ENCODE results near the gene FAM13B. TPM values are rescaled to one million over a fixed set of nuclear protein-coding genes. Genes with fewer than 3 reads are reported as not detected.
A peak's percentile ranks its signal among the peaks of the same experiment; 100 is the strongest.

The FAM13B gene
- total and polyA plus RNA-seq, 2 of the 8 experiments (the other 6 are each of a cell fraction or from before 2014, with no cell fraction given) = 6.4 to 17.0 TPM

DNA sequence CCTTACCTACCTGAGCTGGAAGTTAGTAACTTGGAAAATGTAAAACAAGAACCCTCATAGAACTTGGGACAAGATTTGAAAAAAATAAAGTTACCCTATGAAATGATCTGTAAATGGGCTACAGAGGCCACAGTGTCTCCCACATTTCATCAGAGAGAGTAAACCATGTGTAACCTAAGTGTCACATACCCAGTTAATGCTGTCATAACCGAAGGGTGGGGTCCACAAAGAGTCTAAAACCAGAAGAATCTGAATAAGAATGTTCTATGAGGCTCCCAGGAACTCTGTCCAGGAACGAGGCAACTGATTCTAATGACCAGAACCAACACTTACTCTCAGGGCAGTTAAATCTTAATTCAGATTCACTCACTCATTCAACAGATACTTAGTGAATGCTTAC is 1.0 kb upstream of the FAM13B start:
- peaks cover 3% of the 10 kb centered on the region; the same call in 1 of the 2 replicates for H3K79me1 ChIP-seq (ENCODE audit: low read depth, low read length)
- no peak overlapping the region for H3K56ac ChIP-seq (replicated peaks; ENCODE audit: insufficient read length, low read depth, low read length)
- peak overlapping the region; percentile 74 to 98 (median 84); a peak in 7 of 8 replicates for H3K4me3 ChIP-seq (ENCODE audit: extremely low read depth in 1 of 4, insufficient read depth in 2 of 4, low read depth in 3 of 4, low read length in 4 of 4)
- no peak overlapping the region for H4K91ac ChIP-seq (replicated peaks; ENCODE audit: insufficient read length, low read length)
- CTCF ChIA-PET (ENCODE audit: partially characterized antibody) = interaction anchor here (0.6 to 12.1 kb wide), 7 partner anchors 15 to 780 kb away, joined by 3 to 179 read pairs (median 7); partner anchors contain the start of gene WNT8A
- no peak overlapping the region for H3K18ac ChIP-seq (ENCODE audit: extremely low read depth, low read length)
- peaks cover 4% of the 10 kb centered on the region; the same call in 1 of the 2 replicates for H3K23me2 ChIP-seq (ENCODE audit: low read depth, low read length)
- H3K9me3 ChIP-seq (ENCODE audit: insufficient read depth in 2 of 2, low read depth in 1 of 2, low read length in 1 of 2) = no peaks in the 10 kb centered on the region
- no peaks in the 10 kb centered on the region for H3K36me3 ChIP-seq (ENCODE audit: control insufficient read depth in 2 of 4, insufficient read depth in 4 of 4, low read length in 3 of 4)
- 90% methylated on average over 2 of the region's 2 CpGs; no CpG with 5 or more reads in 1 of the 2 experiments for WGBS, 2 experiments (ENCODE audit: extremely low coverage in 1 of 2, insufficient coverage in 1 of 2, insufficient read length in 1 of 2, insufficient replicate concordance in 2 of 2, low coverage in 1 of 2, low lambda C conversion rate in 2 of 2, missing lambda C conversion rate in 1 of 2)
- no peak overlapping the region for H3K27ac ChIP-seq (ENCODE audit: low read depth, low read length)
- POLR2A ChIA-PET (ENCODE audit: partially characterized antibody) = interaction anchor here (0.7 to 1.5 kb wide), 5 partner anchors 8 to 100 kb away, joined by 3 to 4 read pairs (median 4); no protein-coding TSS in a partner anchor
- H3K14ac ChIP-seq (ENCODE audit: insufficient read length) = no peak overlapping the region
- no peak overlapping the region for H2AK5ac ChIP-seq (ENCODE audit: low read depth, low read length)
- no peak overlapping the region for H2BK12ac ChIP-seq (ENCODE audit: low read depth, low read length)
- no peak overlapping the region for H4K5ac ChIP-seq (ENCODE audit: insufficient read length, low read depth, low read length)
- H3K23ac ChIP-seq (ENCODE audit: insufficient read length) = no peak overlapping the region
- H3K4me1 ChIP-seq (replicated peaks in 1 of 4; ENCODE audit: control insufficient read depth in 3 of 4, insufficient read depth in 4 of 4, low read length in 3 of 4) = peaks cover 3 to 8% (median 4%) of the 10 kb centered on the region in 4 experiments; a peak in 3 of 7 replicates
- H4K8ac ChIP-seq (ENCODE audit: extremely low read depth, insufficient read depth, low read length) = no peak overlapping the region
- no peak overlapping the region for H2BK20ac ChIP-seq (ENCODE audit: low read length)
- FAIRE-seq = no peak
- no peak overlapping the region for H2BK120ac ChIP-seq (replicated peaks; ENCODE audit: low read depth, low read length)
- H3K4ac ChIP-seq (replicated peaks; ENCODE audit: insufficient read length, low read depth, low read length) = no peak overlapping the region
- no peak for TF ChIP-seq BRCA1 (IDR thresholded peaks at IDR 0.05; ENCODE audit: low read depth, low read length)
- TF ChIP-seq, protein P1, sequence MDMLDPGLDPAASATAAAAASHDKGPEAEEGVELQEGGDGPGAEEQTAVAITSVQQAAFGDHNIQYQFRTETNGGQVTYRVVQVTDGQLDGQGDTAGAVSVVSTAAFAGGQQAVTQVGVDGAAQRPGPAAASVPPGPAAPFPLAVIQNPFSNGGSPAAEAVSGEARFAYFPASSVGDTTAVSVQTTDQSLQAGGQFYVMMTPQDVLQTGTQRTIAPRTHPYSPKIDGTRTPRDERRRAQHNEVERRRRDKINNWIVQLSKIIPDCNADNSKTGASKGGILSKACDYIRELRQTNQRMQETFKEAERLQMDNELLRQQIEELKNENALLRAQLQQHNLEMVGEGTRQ (IDR thresholded peaks at IDR 0.05; ENCODE audit: low read length) = no peak
- TF ChIP-seq SP4 (IDR thresholded peaks at IDR 0.05; ENCODE audit: low read length) = no peak
- no peak for TF ChIP-seq SIX5 (IDR thresholded peaks at IDR 0.05; ENCODE audit: low read depth, low read length)
- TF ChIP-seq JUND (IDR thresholded peaks at IDR 0.05; ENCODE audit: low read length) = no peak
- TF ChIP-seq CTBP2 (IDR thresholded peaks at IDR 0.05; ENCODE audit: borderline replicate concordance, insufficient read depth, insufficient read length, low read length) = no peak
- TF ChIP-seq CHD1 (IDR thresholded peaks at IDR 0.05; ENCODE audit: low read depth, low read length) = no peak
- TF ChIP-seq JUN (IDR thresholded peaks at IDR 0.05; ENCODE audit: low read depth, low read length) = no peak
- H3K4me2 ChIP-seq (ENCODE audit: insufficient read depth in 1 of 2, low read depth in 2 of 2, low read length in 2 of 2) = peak overlapping the region; percentile 71 to 86
- no peak for DNase-seq (ENCODE audit: low read depth in 1 of 2, low spot score in 2 of 2)
- no peaks in the 10 kb centered on the region for H3K27me3 ChIP-seq (replicated peaks in 1 of 4; ENCODE audit: control insufficient read depth in 3 of 4, extremely low read depth in 1 of 4, insufficient read depth in 3 of 4, low read length in 3 of 4)
- no peak overlapping the region for H2BK15ac ChIP-seq (ENCODE audit: low read length)
- H2AFZ ChIP-seq (ENCODE audit: low read length) = no peak overlapping the region
- H2BK5ac ChIP-seq (ENCODE audit: low read depth, low read length) = no peak overlapping the region
- H4K20me1 ChIP-seq (replicated peaks in 1 of 2; ENCODE audit: control insufficient read depth in 1 of 2, insufficient read depth in 2 of 2, low read length in 2 of 2) = peaks cover 1 to 8% of the 10 kb centered on the region in 2 experiments
- H3K9ac ChIP-seq (replicated peaks in 1 of 4; ENCODE audit: extremely low read depth in 1 of 4, low read depth in 3 of 4, low read length in 3 of 4) = peak overlapping the region in 1 of 4 experiments; percentile 10; a peak in 4 of 7 replicates
- H3K79me2 ChIP-seq (ENCODE audit: control insufficient read depth in 1 of 2, insufficient read depth in 2 of 2, low read length in 2 of 2) = peaks cover 23 to 33% of the 10 kb centered on the region in 2 experiments

Measured in H1 (cell line).